OCI-LY7 (cell line): ENCODE measurements around the gene ITPKA. TPM values are rescaled to one million over a fixed set of nuclear protein-coding genes. Genes with fewer than 3 reads are reported as not detected.

ENCODE experiments used
- BruUV-seq: library from RNA; stranded (reverse); fragments of 400-500 nt; replicated peaks from 2 replicates; lab custom pipeline; 2021; lab: Mats Ljungman, UMichigan
- CTCF ChIA-PET: fragments of 300-600 bp; sonication (Branson Sonifier 250); formaldehyde crosslinking; loops from one replicate; lab custom pipeline; 2022; ENCODE audit warnings: antibody characterized with exemption; ENCODE audit not compliant: unreplicated experiment; lab: Charles Lee
- POLR2A ChIA-PET: fragments of 300-600 bp; sonication (Branson Sonifier 250); formaldehyde crosslinking; loops from one replicate; lab custom pipeline; 2022; ENCODE audit warnings: antibody characterized with exemption; lab: Charles Lee
- DNase-seq: peaks from one replicate; pipeline ENCODE4 v3.0.0-alpha.2; 2015; ENCODE audit warnings: low spot score
- H2AFZ ChIP-seq: fragments of 200-600 bp; sonication (generic), shearing (Covaris generic); 2 replicates; pipeline ENCODE4 v1.6.1; 2014; ENCODE audit warnings: mild to moderate bottlenecking, antibody characterized with exemption, low read length, moderate library complexity
- H3K27ac ChIP-seq: fragments of 200-600 bp; sonication (generic); 2 replicates; pipeline ENCODE4 v1.5.1; 2014; ENCODE audit warnings: mixed run types, low read depth, mild to moderate bottlenecking, moderate library complexity, low read length, inconsistent platforms; ENCODE audit not compliant: poor library complexity, severe bottlenecking
- H3K36me3 ChIP-seq: fragments of 200-600 bp; sonication (generic); 2 replicates; pipeline ENCODE4 v1.6.1; 2014; ENCODE audit warnings: mild to moderate bottlenecking, antibody characterized with exemption, low read length, moderate library complexity, mixed read lengths; ENCODE audit not compliant: insufficient read depth
- H3K4me1 ChIP-seq: fragments of 200-600 bp; sonication (generic); 2 replicates; pipeline ENCODE4 v1.5.1; 2014; ENCODE audit warnings: mild to moderate bottlenecking, low read length; ENCODE audit not compliant: insufficient read depth, poor library complexity, severe bottlenecking
- H3K4me2 ChIP-seq: fragments of 200-600 bp; sonication (generic); 2 replicates; pipeline ENCODE4 v1.6.1; 2014; ENCODE audit warnings: mild to moderate bottlenecking, low read length
- H3K4me3 ChIP-seq: fragments of 200-600 bp; sonication (generic); 2 replicates; pipeline ENCODE4 v1.5.1; 2014; ENCODE audit warnings: mild to moderate bottlenecking, low read depth, low read length; ENCODE audit not compliant: poor library complexity, severe bottlenecking
- H3K79me2 ChIP-seq: fragments of 200-600 bp; sonication (generic); 2 replicates; pipeline ENCODE4 v1.6.1; 2016; ENCODE audit warnings: low read depth, mild to moderate bottlenecking, low read length, moderate library complexity, mixed read lengths; ENCODE audit not compliant: insufficient read depth
- H3K9me2 ChIP-seq: fragments of 200-600 bp; sonication (generic); 2 replicates; pipeline ENCODE4 v1.6.1; 2016; ENCODE audit warnings: mild to moderate bottlenecking, low read length, mixed read lengths; ENCODE audit not compliant: insufficient read depth
- H3K9me3 ChIP-seq: fragments of 200-600 bp; sonication (generic); 2 replicates; pipeline ENCODE4 v1.6.1; 2014; ENCODE audit warnings: mild to moderate bottlenecking, mixed run types, low read length, mixed read lengths
- H4K20me1 ChIP-seq: fragments of 200-600 bp; sonication (generic); 2 replicates; pipeline ENCODE4 v1.6.1; 2014; ENCODE audit warnings: mild to moderate bottlenecking, antibody characterized with exemption, low read length, moderate library complexity, mixed read lengths; ENCODE audit not compliant: insufficient read depth
- EZH2phosphoT487 ChIP-seq: fragments of 200-600 bp; sonication (generic); IDR thresholded peaks from 2 replicates; pipeline ENCODE4 v1.6.1; 2018; ENCODE audit warnings: low read depth, borderline replicate concordance, mild to moderate bottlenecking, mixed run types, antibody characterized with exemption, low read length, moderate library complexity, mixed read lengths
- intact Hi-C: fragments of 100-400 bp; cut with micrococcal nuclease; formaldehyde crosslinking; loops from one replicate; pipeline ENCODE4 v1.10.0; 2022; ENCODE audit not compliant: unreplicated experiment
- total RNA-seq, 2 experiments: library from RNA; depleted of rRNA in 1 of 2; stranded (reverse); fragments of >200 nt in 1 of 2; shearing (Covaris generic) in 1 of 2; gene quantifications; 2 replicates each; pipeline ENCODE4 v1.2.3, GENCODE V29; 2014 to 2022
- TF ChIP-seq, protein P1 (sequence below): fragments of 200-600 bp; sonication (generic); conservative IDR thresholded peaks from 2 replicates; pipeline ENCODE4 v1.5.1; 2014; ENCODE audit warnings: mild to moderate bottlenecking, antibody characterized with exemption, low read length, moderate library complexity, mixed read lengths

The ITPKA gene
- total RNA-seq, 2 experiments from 2014 or later, result not detected

DNA sequence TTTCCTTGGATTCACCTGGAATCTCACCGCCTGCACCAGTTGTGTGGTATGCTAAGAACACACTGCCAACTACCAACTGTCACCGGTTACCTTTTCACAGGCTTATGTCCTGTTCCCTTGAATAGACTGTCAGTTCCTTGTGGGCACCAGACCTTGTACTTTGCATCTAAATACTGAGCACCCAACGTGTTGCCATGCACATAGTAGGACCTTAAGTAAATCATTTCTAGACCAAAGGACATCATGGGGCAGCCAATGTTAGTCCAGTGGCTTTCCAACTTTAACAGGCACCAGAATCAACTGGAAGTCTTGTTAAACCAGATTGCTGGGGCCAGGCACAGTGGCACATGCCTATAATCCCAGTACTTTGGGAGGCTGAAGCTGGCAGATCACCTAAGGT is 51.5 kb downstream of the ITPKA start:
- no TSS peak for BruUV-seq

DNA sequence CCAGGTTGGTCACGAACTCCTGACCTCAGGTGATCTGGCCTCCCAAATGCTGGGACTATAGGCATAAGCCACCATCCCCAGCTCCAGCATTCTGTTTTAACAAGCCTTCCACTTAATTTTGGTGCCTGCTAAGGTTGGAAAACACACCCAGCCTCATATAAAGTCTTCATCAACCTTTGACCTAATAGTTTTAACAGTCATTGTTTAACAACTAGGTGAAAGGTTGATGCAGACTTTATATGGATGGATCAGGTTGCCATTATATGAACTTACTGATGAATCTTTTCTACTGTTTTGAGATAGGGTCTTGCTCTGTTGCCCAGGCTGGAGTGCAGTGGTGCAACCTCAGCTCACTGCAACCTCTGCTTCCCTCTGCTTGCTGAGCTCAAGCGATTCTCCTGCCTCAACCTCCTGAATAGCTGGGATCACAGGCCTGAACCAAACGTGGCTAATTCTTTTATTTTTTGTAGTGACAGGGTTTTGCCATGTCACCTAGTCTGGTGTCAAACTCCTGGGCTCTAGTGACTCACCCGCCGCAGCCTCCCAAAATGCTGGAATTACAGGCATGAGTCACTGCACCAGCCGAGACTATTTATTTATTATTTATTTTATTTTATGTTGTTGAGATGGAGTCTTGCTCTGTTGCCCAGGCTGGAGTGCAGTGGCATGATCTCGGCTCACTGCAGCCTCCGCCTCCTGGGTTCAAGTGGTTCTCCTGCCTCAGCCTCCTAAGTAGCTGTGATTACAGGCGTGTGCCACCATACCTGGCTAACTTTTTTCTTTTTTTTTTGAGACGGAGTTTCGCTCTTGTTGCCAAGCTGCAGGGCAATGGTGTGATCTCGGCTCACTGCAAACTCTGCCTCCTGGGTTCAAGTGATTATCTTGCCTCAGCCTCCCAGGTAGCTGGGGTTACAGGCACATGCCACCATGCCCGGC is 53.4 kb downstream of the ITPKA start:
- Histone ChIP-seq H3K4me3 (no peak overlapping the region), H4K20me1 (no peaks in the 10 kb centered on the region), H3K4me1 (peaks cover 6% of the 10 kb centered on the region), H2AFZ (no peak overlapping the region), H3K79me2 (peaks cover 11% of the 10 kb centered on the region; the same call in 1 of the 2 replicates), H3K27ac (no peak overlapping the region), H3K4me2 (no peak overlapping the region), H3K9me2 (no peaks in the 10 kb centered on the region), H3K9me3 (no peaks in the 10 kb centered on the region), H3K36me3 (no peaks in the 10 kb centered on the region)
- POLR2A ChIA-PET, result no interaction called here
- CTCF ChIA-PET, result no interaction called here
- DNase-seq, result no peak
- no peak for TF ChIP-seq EZH2phosphoT487
- TF ChIP-seq, protein P1, sequence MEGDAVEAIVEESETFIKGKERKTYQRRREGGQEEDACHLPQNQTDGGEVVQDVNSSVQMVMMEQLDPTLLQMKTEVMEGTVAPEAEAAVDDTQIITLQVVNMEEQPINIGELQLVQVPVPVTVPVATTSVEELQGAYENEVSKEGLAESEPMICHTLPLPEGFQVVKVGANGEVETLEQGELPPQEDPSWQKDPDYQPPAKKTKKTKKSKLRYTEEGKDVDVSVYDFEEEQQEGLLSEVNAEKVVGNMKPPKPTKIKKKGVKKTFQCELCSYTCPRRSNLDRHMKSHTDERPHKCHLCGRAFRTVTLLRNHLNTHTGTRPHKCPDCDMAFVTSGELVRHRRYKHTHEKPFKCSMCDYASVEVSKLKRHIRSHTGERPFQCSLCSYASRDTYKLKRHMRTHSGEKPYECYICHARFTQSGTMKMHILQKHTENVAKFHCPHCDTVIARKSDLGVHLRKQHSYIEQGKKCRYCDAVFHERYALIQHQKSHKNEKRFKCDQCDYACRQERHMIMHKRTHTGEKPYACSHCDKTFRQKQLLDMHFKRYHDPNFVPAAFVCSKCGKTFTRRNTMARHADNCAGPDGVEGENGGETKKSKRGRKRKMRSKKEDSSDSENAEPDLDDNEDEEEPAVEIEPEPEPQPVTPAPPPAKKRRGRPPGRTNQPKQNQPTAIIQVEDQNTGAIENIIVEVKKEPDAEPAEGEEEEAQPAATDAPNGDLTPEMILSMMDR, result no peak
- BruUV-seq, result no TSS peak
- intact Hi-C loops, result no loop called here

More for the DNA sequence above, 51.5 kb downstream of the ITPKA start:
- intact Hi-C loops, result no loop called here
- H2AFZ ChIP-seq, result no peak overlapping the region
- POLR2A ChIA-PET, result interaction anchor here (1.1 kb wide), 1 partner anchor 12 kb away, joined by 5 read pairs; no protein-coding TSS in a partner anchor
- no peaks in the 10 kb centered on the region for H3K9me3 ChIP-seq
- H3K9me2 ChIP-seq, result no peaks in the 10 kb centered on the region
- H3K4me2 ChIP-seq, result no peak overlapping the region
- TF ChIP-seq, protein P1, result no peak
- TF ChIP-seq EZH2phosphoT487, result no peak
- CTCF ChIA-PET, result no interaction called here
- peaks cover 11% of the 10 kb centered on the region; the same call in 1 of the 2 replicates for H3K79me2 ChIP-seq
- peaks cover 6% of the 10 kb centered on the region for H3K4me1 ChIP-seq
- no peaks in the 10 kb centered on the region for H3K36me3 ChIP-seq
- H3K27ac ChIP-seq, result no peak overlapping the region
- no peaks in the 10 kb centered on the region for H4K20me1 ChIP-seq
- no peak overlapping the region for H3K4me3 ChIP-seq
- DNase-seq, result no peak
